ENCODE measurements around the gene BAZ2B.

Gene BAZ2B

DNA sequence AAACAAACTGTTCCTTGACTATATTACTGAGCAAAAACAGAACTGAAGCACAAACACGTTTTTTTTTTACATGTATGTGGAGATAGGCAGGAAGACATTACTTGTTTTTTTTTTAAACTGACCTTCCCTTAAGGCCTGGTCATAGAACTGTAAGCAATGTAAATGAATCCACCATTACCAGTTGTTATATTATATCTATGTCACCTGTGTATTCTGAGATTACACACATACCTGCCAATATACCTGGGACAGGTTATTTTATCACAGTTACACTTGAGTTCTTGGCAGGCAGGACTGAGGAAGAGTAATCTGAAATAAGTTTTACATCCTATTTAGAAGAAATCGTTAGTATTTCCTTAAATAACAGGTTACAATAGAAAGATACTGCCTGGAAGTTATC is 155.3 kb downstream of the BAZ2B start:
- DNase-seq: no peak
- ATAC-seq: no peak

DNA sequence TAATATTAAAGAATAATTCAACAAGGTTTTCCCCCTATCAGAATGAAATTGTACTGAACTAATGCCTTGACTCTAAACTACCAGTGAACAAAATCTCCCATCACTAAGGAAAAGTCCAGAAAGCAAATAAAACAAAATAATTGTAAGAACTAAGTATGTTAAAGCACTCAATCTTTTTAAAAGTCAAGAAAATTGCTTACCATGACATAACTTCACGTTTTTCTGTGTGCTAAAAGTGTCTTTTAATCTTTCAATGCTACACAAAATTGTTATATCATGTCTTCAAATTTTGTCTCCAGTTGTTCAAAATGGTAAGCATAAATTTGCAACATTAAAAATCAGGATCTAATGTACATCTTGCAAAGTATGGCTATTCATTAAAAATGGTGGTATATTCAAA is 156.1 kb downstream of the BAZ2B start:
- no peak for ATAC-seq
- no peak for DNase-seq

DNA sequence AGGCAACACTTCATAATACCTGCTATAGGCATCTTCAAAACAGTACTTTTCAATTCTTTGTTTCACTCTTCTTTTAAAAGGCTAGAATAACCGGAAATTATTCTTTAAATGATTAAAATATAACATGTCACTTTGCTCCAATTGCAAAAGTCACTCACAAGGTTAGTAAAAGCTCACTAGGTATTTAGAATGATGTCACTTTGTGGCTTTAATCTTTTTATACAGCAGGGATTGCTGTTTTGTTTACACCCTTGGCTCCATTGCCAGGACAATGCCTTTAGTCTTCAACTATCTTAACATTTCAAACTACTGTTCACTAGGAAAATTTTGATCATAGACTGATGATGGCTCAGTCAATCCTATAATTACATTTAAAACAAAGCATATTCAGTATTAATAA is 157.1 kb downstream of the BAZ2B start:
- ATAC-seq (no peak), DNase-seq (no peak)

DNA sequence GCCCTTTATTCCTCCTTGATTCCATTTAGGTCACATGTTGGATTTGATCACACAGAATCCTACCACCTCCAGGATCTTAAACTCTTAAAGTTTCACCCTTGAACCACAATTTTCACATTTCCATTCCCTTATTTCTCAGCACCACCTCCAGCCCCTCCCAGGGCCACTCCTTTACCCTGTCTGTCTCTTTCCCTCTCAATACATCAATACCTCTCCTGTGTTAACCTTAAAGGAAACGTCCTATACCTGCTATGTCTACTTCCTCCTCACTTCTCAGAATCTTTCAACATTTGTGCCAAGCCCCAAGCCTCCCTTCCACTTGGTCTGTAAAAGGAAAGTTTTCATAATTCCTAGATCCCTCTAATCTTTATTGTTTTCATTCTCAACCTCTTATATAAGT is 158.8 kb downstream of the BAZ2B start:
- no peak for DNase-seq
- ATAC-seq: no peak

DNA sequence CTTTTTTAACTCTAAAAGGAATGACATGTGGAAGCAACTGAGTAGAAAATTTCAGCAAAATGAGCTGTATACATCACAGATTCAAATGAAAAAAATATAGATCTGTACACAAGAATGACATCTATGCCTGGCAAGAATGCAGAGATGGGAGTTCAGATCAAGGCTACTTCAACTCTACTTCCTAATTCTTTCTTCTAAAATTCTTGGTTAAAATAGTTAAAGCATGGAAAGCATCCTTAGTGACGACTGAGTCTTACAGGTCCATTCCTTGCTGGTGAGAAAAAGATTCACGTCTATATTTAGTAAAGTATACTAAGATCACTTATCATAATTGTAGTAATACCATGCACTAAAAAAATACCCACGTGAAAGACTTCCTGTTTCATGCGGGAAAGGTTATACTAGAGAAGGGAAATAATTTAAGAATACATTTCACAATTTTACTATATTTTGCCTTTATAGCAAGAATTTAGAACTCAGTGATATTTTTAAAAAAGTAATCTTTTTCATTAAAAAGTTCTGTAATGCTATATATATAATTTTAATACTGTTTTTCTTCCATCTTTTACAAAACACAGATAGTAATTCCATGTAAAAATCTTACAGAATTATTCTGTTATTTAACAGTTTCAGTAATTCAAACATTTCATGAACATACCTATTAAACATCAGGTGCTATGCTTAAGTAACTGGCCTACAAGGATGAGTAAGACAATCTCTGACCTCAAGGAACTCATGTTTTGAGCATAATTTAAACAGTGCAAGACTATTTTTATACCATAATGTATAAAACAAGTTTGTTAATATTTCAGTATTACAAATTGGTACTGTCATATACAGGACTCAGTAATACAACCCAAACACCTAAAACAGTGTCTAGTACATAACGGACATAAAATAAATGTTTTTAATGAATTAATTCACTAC is 159.6 kb downstream of the BAZ2B start:
- ATAC-seq (no peak), DNase-seq (no peak)

DNA sequence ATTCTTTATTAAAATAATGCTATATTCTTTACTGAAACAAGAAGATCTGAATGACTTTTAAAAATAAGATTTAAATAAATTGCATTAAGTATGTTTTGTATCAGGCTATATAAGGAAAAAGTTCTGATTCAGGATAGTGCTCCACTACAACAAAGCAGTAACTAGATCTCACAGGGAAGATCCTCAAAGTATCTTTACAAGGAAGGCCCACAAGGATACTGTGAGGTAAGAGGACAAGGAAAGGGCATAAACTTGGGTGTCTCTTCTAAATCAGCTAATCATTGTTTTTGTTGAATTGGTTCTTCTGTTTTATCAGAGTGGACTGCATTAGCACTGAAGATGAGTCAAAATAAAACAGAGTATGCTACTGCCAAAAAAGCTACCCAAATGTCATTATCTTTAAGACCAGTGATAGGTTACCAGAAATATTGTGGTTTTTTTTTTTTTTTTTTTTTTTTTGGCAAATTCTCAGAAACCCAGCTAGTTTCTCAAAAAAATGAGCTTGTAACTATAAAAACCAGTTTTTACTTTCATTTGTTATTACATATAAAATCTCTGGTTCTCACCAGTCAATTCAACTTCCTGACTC is 160.9 kb downstream of the BAZ2B start:
- no peak for ATAC-seq
- DNase-seq: no peak

DNA sequence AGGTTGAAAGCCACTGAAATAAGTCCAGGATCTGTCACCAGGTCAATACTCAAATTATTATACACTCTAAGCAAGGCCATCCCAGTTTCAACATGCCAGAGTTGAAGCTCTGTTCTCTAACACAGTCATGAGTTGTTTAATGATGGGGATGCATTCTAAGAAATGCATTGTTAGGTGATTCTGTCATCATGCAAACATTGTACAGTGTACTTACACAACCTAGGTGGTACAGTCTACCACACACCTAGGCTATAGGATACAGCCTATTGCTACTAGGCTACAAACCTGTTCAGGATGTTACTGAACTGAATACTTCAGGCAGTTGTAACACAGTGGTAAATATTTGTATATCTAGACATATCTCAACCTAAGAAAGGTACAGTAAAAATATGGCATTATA is 162.2 kb downstream of the BAZ2B start:
- no peak for DNase-seq
- ATAC-seq: no peak

DNA sequence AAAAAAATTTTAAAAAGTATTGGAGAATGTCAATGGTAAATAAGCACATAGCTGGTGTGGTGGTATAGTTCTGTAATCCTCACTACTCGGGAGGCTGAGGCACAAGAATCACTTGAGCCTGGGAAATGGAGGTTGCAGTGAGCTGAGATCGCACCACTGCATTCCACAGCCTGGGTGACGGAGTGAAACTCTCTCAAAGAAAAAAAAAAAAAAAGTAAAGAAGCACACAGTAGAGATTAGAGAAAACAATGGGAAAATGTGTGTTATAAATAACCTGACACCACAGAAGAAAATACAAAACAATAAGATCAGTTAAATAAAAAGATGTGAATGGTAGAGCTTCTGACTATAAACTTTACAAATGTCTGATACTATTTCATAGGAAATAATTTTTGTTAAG is 166.2 kb downstream of the BAZ2B start:
- DNase-seq: no peak
- no peak for ATAC-seq

DNA sequence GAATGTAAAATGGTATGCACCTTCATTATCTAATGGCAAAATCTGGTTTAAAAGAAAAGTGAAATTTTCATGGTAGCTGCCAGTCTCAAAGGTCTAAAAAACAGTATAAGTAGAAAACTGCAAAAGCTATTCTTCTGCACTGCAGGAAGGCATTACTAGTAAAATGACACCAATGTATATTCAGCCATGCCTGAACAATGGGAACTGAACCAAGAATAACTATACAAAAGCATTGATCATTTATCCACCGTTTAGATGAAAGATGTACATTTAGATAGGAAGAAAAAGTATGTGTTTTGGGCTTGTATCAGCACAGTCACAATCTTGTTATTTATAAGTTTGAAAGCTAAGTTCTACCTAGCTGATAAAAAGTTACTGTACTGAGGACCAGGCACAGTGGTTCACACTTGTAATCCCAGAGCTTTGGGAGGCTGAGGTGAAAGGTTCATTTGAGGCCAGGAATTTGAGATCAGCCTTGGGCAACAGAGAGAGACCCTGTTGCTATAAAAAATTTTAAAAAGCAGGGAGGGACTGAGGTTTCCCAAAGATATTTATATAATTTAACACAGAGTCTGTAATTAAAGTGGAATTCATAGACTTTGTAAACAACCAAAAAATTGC is 166.7 kb downstream of the BAZ2B start:
- ATAC-seq (no peak), DNase-seq (no peak)

DNA sequence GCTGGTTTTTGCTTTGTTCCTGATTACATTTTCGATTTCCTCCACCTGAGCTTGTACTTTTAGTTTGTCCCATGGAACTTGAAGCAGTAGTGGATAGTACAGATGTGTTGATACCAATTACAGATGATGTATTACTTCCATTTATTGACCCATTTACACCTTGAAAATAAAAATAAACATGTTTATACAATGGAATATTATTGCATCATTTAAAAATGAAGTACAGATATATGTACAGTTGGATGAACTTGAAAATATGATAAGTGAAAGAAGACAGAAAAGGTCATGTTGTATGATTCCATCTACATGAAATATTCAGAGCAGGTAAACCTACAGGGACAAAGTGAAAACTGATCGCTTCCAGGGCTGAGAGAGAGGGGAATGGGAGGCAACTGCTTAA is 169.5 kb downstream of the BAZ2B start:
- no peak for ATAC-seq
- DNase-seq: no peak

DNA sequence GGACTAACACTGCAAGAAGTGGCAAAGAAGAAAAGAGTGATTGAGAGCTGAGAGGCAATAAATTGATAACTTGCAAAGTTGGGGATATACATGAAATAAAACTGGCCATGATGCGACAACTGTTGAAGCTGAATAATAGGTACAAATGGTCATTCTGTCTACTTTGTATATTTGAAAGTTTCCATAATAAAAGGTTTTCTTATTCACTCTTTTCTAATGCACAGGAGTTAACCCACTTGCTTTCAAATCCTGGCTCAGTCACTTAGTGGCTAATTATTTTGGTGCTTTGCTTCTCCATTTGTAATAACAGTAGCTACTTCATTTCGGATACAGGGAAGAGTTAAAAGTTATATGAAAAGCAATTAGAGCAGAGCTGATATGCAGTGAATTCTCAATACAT is 170.1 kb downstream of the BAZ2B start:
- DNase-seq (no peak), ATAC-seq (no peak)

DNA sequence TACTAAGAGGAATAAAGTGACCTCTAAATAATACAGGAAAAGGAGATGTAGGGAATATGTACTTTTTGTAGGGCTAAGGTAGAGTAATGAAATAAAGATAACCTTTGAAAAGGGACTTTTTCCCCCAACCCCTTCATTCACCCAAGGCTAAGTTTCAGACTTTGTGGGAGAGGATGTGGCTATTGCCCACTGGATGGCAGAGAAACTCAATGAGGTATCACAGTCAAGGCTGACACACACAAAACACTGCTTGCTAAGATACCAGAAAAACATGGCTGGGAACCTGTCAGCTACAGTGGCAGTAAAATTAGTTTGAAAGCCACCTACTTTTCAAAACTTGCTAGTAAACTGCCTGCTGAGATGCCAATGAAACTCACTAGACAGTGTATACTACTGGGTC is 171.0 kb downstream of the BAZ2B start:
- DNase-seq (no peak), ATAC-seq (peak; percentile 57)

DNA sequence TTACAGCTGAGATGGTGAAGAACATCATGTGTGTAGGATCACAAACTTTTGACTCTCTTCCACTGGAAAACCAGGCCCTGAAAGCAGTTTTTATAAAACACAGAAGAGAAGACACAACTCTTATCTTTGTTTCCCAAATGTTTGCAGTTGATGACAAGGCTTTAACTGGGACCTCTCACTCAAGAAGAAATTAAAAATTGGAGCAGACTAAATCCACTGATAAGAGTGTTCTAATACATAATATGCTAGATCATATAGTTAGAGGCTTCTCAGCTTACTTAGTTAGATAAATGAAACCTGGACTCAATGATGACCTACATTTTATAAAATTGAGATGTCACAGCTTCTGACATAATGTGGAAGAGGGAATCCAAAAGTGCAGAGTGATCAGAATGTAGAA is 171.6 kb downstream of the BAZ2B start:
- no peak for DNase-seq

DNA sequence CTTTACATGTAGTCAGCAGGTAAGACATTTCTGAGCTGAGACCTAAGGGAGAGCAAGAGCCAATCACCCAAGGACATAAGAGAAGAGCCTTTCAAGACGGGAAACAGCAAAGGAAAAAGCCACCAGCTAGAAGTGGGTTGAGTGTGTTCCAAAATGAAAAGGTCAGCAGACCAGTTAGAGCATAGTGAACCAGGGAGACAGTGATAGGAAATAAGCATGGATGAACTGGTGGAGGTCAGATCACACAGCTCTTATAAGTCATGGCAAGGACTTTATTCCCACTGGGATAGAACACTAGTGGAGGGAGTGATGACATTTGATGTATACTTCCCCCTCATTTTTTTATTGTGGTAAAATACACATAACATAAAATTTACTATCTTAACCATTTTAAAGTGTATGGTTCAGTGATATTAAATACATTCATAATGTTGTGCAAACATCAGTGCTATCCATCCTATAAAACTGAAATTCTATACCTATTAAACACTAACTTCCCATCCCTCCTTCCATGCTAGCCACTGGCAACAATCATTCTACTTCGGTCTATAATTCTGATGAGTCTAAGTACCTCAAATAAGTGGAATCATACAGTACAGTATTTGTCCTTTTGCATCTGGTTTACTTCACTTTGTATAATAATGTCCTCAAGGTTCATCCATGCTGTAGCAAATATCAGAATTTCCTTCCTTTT is 174.0 kb downstream of the BAZ2B start:
- ATAC-seq (no peak), DNase-seq (no peak)

More for the DNA sequence above, 171.6 kb downstream of the BAZ2B start:
- ATAC-seq: no peak

DNA sequence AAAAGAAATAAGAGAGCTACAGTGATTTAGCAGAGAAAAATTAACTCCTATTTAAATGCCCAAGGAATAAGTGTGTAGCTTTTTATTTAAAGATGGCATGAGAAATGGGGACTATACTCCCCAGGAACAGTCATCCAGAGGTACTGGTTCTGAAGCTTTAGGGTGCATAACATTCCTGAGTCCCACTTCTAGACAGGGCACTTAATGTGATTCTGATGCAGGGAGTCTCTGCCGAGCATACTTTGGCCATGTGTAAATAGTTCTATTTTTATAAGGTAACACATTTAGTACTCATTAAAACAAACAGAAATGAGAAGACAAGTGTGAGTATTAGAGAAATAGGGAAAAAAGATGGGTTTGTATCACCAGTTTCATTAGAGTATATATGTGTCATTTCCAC is 175.2 kb downstream of the BAZ2B start:
- DNase-seq (no peak), ATAC-seq (no peak)

DNA sequence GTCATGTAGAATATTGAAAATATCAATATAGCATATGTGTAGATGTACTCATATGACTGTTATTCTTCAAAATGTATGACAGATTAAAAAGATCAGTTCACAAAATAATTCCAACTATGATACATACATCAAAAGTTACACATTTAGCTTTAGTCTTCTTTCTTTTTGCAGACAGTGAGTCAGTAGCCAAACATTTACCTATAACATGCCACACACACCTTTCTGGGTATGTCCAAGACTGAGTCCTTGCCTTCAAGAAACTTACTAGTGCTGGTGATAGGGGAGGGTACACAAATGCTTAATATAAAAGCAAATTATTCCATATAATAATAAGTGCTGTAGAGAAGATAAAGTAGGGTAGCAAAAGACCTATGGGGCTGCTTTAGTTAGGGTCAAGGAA is 176.9 kb downstream of the BAZ2B start:
- no peak for DNase-seq
- ATAC-seq: no peak

DNA sequence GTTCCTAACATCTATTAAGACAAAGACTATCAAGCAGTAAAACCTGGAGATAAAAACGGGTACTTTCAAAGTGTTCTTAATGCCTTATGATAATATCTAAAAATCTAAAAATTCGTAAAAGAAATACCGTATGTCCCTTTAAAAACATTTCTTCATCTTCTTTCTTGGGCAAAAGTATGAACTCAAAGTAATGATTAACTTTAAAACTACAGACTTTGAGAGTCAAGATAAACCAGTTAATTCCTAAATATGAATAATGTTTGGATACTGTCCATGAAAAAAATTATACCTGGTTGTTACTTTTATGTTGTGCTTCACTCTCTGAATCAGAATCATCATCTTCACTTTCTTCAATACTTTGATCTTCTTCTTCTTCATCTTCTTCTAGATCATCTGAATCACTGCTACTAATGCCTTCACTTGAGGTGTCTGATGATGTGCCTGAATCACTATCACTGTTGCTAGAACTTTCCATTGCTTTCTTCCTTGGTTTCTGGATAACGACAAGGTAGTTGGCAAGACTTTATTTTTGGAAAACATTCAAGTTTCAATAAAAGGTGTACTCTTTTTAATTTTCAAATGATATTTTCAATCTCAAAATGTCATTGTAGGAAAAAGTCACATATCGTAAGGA is 177.5 kb downstream of the BAZ2B start:
- ATAC-seq (no peak), DNase-seq (no peak)

DNA sequence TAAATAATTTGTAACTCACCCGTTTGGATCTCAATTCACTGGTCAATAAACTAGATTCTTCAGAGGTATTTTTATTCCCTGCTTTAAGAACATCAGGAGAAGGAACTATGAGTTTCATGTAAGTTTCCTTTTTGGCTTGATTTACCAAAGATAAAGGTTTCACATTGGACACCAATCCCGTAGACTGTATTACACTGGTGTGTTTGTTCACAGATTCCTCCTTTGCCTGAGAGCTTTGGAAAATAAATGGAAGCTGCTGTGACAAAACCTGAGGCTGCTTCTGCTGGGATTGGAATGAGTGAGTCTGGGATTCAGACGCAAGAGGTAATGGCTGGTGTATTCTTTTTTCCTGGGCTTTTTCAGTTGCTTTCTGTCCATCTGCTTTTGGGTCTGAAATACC is 178.1 kb downstream of the BAZ2B start:
- DNase-seq (no peak), ATAC-seq (no peak)

DNA sequence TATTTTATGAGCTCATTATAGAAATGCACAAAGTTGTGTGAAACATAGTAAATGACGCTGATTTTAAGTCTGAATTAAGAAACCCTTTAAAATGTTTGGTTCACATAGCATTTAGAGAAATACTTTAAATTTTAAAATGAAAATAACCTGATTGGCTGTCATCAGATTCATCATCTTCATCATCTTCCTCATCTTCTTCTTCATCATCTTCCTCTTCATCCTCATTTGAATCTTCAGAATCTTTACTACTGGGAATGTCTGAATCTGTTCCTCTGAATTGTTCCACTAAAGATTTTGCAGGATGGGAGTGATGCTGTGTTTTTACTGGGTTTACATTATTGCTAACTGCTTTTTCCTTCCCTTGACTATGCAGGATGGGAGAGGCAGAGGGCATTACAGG is 183.7 kb downstream of the BAZ2B start:
- no peak for DNase-seq
- no peak for ATAC-seq

DNA sequence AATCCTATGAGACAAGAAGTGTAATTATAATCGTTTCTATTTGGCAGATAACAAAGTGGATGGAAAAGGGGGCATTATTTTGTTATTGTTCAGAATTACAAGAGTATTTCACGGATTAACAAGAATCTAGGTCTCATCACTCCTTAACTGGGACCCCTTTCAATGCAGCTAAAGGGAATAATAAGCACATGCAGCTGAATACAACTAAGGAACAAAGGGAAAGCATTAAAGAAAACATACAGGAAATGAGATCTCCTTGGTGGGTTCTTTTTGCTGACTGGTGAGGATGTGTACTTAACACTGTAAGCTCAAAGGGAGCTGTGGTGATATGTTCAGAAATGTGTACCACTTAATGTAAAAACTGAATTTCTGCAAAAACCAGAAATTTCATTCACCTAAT is 189.3 kb downstream of the BAZ2B start:
- DNase-seq (no peak), ATAC-seq (no peak)

DNA sequence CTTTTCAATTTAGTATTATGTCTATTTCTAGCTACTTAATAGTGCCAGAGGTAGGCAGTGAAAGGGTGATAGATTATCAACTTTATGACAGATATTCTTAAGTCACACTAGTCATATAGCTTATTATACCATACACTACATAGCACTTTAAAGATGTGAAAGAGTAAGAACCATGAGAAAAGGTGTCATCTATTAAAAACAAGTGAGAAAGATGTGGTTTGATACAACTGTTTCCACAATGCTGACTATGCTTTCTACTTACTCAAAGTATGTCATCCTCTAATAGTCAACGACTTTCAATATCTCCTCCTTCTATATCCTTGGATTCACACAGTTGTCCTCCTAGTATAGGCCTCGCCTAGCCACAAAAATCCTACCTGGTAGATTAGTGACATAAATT is 196.9 kb downstream of the BAZ2B start:
- ATAC-seq (no peak), DNase-seq (no peak)

DNA sequence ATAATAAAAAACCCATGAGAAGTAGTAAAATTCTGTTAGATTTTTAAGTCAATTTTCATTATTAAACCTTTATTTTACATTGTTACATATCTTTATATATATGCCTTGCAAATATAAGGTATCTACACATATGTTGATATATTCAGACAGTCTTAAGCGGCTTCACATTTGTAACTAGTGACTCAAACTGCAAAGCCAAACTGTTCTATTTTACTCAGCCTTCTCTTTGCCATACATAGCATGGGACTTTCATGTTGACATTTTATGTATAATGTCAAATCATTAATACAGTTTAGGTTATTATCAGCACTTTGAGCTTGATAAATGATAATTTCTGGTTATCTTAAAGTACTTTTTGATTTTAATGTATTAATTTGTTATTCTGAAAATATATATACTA is 204.9 kb downstream of the BAZ2B start:
- DNase-seq (no peak), ATAC-seq (no peak)

DNA sequence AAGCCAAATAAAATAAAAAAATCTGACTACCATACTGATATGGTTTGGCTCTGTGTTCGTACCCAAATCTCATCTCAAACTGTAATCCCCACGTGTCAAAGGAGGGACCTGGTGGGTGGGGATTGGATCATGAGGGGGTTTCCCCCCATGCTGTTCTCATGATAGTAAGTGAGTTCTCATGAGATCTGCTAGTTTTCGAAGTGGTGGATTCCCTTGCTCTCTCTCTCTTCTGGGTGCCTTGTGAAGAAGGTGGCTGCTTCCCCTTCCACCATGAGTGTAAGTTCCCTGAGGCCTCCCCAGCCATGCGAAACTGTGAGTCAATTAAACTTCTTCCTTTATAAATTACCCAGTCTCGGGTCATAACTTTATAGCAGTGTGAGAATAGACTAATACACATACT is 206.1 kb downstream of the BAZ2B start:
- ATAC-seq: no peak

More for the DNA sequence above, 206.1 kb downstream of the BAZ2B start:
- DNase-seq: no peak
